AG09319 (cell line): Measurements from ENCODE around the gene CACNA1C.

ENCODE experiments used
- DNase-seq: peaks from one replicate; pipeline ENCODE4 v3.0.0-alpha.2; 2010; ENCODE audit warnings: low read depth; ENCODE audit errors: extremely low read depth
- TF ChIP-seq, protein P1 (sequence below): IDR thresholded peaks from 2 replicates; pipeline ENCODE4 v1.5.1; 2011; ENCODE audit warnings: low read depth, mild to moderate bottlenecking, inconsistent platforms, low read length, moderate library complexity

CACNA1C gene

GRCh38 chr12:2453761-2454090, 400.9 kb downstream of the CACNA1C start:
- TF ChIP-seq, protein P1, sequence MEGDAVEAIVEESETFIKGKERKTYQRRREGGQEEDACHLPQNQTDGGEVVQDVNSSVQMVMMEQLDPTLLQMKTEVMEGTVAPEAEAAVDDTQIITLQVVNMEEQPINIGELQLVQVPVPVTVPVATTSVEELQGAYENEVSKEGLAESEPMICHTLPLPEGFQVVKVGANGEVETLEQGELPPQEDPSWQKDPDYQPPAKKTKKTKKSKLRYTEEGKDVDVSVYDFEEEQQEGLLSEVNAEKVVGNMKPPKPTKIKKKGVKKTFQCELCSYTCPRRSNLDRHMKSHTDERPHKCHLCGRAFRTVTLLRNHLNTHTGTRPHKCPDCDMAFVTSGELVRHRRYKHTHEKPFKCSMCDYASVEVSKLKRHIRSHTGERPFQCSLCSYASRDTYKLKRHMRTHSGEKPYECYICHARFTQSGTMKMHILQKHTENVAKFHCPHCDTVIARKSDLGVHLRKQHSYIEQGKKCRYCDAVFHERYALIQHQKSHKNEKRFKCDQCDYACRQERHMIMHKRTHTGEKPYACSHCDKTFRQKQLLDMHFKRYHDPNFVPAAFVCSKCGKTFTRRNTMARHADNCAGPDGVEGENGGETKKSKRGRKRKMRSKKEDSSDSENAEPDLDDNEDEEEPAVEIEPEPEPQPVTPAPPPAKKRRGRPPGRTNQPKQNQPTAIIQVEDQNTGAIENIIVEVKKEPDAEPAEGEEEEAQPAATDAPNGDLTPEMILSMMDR: no peak
- no peak for DNase-seq

GRCh38 chr12:2454601-2455177, 401.9 kb downstream of the CACNA1C start:
- DNase-seq: no peak
- TF ChIP-seq, protein P1: no peak

DNA sequence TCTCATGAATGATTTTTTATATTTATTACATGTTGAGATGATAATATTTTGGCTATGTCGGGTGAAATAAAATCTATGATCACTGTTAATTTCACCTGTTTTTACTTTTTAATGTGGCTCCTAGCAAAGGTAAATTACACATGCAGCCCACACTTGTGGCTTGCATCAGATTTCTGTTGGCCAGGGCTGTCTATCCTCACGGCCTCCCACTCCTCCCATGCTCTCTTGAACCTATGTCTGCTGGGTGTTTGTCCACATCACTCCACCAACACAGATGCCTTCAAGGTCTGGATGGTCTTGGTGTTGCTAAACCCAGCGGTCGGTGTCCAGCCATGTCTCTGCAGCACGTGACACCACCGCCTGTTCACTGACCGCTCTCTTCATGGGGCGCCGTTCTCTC, 402.6 kb downstream of the CACNA1C start:
- TF ChIP-seq, protein P1: no peak
- no peak for DNase-seq

DNA sequence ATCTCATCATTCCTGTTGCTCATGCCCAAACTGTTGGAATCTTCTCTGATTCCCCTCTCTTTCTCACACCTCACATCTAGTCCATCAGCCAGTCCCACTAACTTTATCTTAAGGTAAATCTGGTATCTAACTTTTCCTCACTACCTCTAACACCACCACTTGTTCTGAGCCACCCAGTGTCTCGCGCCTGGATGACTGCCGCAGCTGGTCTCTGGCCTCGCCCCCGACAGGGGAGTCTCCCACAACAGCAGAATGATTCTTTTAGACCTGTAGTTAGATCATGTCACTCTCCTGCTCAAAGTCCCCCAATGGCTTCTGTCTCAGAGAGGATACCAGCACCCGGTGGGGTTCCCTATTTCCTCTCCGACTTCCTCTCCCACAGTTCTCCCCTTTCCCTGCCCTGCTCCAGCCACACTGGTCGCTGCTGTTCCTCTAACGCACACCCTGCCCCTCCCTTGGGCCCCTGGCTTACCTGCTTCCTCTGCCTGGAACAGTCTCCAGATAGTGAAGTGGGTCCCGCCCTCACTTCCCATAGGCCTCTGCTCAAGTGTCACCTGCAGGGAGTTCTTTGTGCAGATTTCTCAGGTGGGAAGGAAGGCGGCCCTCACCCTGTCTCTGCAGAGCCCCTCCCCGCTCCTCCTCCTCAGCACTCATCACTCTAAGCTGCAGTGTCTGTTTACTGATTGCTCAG, 403.5 kb downstream of the CACNA1C start:
- DNase-seq: no peak
- TF ChIP-seq, protein P1: no peak

DNA sequence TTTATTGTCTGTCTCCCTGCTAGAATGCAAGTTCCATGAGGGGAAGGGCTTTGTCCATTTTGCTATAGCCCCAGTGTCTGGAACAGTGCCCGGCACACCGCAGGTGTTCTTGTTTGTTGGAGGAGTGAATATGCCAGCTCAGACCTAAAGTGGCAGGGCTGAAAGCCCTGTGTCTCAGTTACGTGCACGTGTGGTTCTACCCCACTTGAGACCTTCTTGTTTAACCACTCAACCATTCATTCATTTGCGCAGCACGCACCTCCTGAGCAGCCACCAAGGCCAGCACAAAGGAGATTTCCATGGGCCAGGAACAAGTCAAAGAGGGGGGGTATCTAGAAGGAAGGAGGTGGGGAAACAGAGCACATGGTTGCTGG, 404.0 kb downstream of the CACNA1C start:
- no peak for DNase-seq
- TF ChIP-seq, protein P1: no peak

- no peak for DNase-seq
- TF ChIP-seq, protein P1: no peak
Observed at GRCh38 chr12:2457215-2457932, 404.6 kb downstream of the CACNA1C start.

- DNase-seq: no peak
- TF ChIP-seq, protein P1: no peak
Observed at GRCh38 chr12:2457933-2458414, 405.2 kb downstream of the CACNA1C start.
